Endothelial cell of umbilical vein (primary cell): Measurements from ENCODE around the gene LPP. TPM values are rescaled to one million over a fixed set of nuclear protein-coding genes. Genes with fewer than 3 reads are reported as not detected.

Experiments used
- BruUV-seq: library from RNA; stranded (reverse); fragments of 400-500 nt; replicated peaks from 2 replicates; lab custom pipeline; 2021; lab: Mats Ljungman, UMichigan
- CTCF ChIA-PET: fragments of 300-600, 350-600 bp; sonication (Branson Sonifier 250); formaldehyde crosslinking; loops from one replicate; lab custom pipeline; 2021; ENCODE audit warnings: antibody characterized with exemption, inconsistent platforms; lab: Charles Lee
- POLR2A ChIA-PET: fragments of 300-600, 350-600 bp; sonication (Branson Sonifier 250); formaldehyde crosslinking; loops from one replicate; lab custom pipeline; 2021; ENCODE audit warnings: antibody characterized with exemption, inconsistent platforms; lab: Charles Lee
- DNase-seq: peaks from one replicate; pipeline ENCODE4 v3.0.0-alpha.2; 2011; ENCODE audit warnings: low read depth, low spot score
- FAIRE-seq: peaks from 2 replicates; lab custom pipeline; 2011; peaks lifted over from hg19 to GRCh38; lab: Jason Lieb, UNC
- H2AFZ ChIP-seq: 2 replicates; pipeline ENCODE4 v1.6.0; 2012; ENCODE audit warnings: low read depth, low read length, control low read depth, inconsistent platforms
- H3K27ac ChIP-seq: 2 replicates; pipeline ENCODE4 v1.5.1; 2011; ENCODE audit warnings: low read depth, mild to moderate bottlenecking, control low read depth, low read length, moderate library complexity; ENCODE audit not compliant: insufficient read depth
- H3K27me3 ChIP-seq, 2 experiments: 2 replicates each; pipeline versions ENCODE4 v1.6.0 to v1.6.1; 2011; ENCODE audit warnings: low read length in 2 of 2, mixed read lengths in 1 of 2; ENCODE audit not compliant: control insufficient read depth in 2 of 2, insufficient read depth in 2 of 2
- H3K36me3 ChIP-seq, 2 experiments: 2 replicates in 1 of 2; 3 replicates in 1 of 2; pipeline ENCODE4 v1.5.1; 2011; ENCODE audit warnings: low read length in 2 of 2, mild to moderate bottlenecking in 1 of 2, moderate library complexity in 1 of 2; ENCODE audit not compliant: control insufficient read depth in 2 of 2, insufficient read depth in 2 of 2; ENCODE audit errors: extremely low read depth in 1 of 2
- H3K4me1 ChIP-seq: 3 replicates; pipeline ENCODE4 v1.5.1; 2011; ENCODE audit warnings: mild to moderate bottlenecking, low read length; ENCODE audit not compliant: control insufficient read depth, insufficient read depth; ENCODE audit errors: extremely low read depth
- H3K4me2 ChIP-seq: 2 replicates; pipeline ENCODE4 v1.6.1; 2011; ENCODE audit warnings: low read length, control low read depth, mixed read lengths; ENCODE audit not compliant: insufficient read depth
- H3K4me3 ChIP-seq, 3 experiments: fragments of 200-600 bp in 1 of 3; sonication (generic), shearing (Covaris generic) in 1 of 3; replicated peaks in 1 of 3; 2 replicates each; pipeline ENCODE4 v1.5.1; 2011 to 2016; ENCODE audit warnings: control low read depth in 3 of 3, low read length in 3 of 3, mild to moderate bottlenecking in 2 of 3, inconsistent platforms in 1 of 3, low read depth in 1 of 3, moderate library complexity in 1 of 3; ENCODE audit not compliant: insufficient read depth in 1 of 3
- H3K79me2 ChIP-seq: 2 replicates; pipeline ENCODE4 v1.6.0; 2012; ENCODE audit warnings: low read length, inconsistent platforms; ENCODE audit not compliant: control insufficient read depth, insufficient read depth
- H3K9ac ChIP-seq: replicated peaks from 2 replicates; pipeline ENCODE3; 2011; ENCODE audit warnings: low read length, control low read depth; ENCODE audit not compliant: insufficient read depth; ENCODE audit errors: extremely low read depth
- H3K9me1 ChIP-seq: replicated peaks from 3 replicates; pipeline ENCODE4 v1.6.0; 2011; ENCODE audit warnings: mild to moderate bottlenecking, low read length; ENCODE audit not compliant: control insufficient read depth, insufficient read depth; ENCODE audit errors: extremely low read depth
- H3K9me3 ChIP-seq: replicated peaks from 2 replicates; pipeline ENCODE4 v1.5.1; 2012; ENCODE audit warnings: low read length, inconsistent platforms; ENCODE audit not compliant: control insufficient read depth, insufficient read depth
- H4K20me1 ChIP-seq: replicated peaks from 2 replicates; pipeline ENCODE3; 2011; ENCODE audit warnings: mild to moderate bottlenecking, low read length; ENCODE audit not compliant: control insufficient read depth, insufficient read depth; ENCODE audit errors: extremely low read depth
- EZH2 ChIP-seq: IDR thresholded peaks from 2 replicates; pipeline ENCODE4 v1.6.1; 2012; ENCODE audit warnings: borderline replicate concordance, low read depth, mild to moderate bottlenecking, moderate library complexity, low read length, inconsistent platforms; ENCODE audit not compliant: severe bottlenecking
- FOS ChIP-seq: IDR thresholded peaks from 2 replicates; pipeline ENCODE4 v1.6.1; 2011; ENCODE audit warnings: mild to moderate bottlenecking, low read length, moderate library complexity, borderline replicate concordance; ENCODE audit not compliant: insufficient read depth
- GATA2 ChIP-seq: IDR thresholded peaks from 2 replicates; pipeline ENCODE4 v1.7.0; 2011; ENCODE audit warnings: low read depth, mild to moderate bottlenecking, moderate library complexity, mixed read lengths, low read length; ENCODE audit not compliant: insufficient read length, insufficient read depth
- JUN ChIP-seq: IDR thresholded peaks from 2 replicates; pipeline ENCODE4 v1.6.1; 2011; ENCODE audit warnings: borderline replicate concordance, low read depth; ENCODE audit not compliant: insufficient read length, insufficient read depth
- MYC ChIP-seq: IDR thresholded peaks from one replicate; pipeline ENCODE4 v1.6.1; 2011; ENCODE audit warnings: mild to moderate bottlenecking, low read depth, low read length
- POLR2A ChIP-seq: IDR thresholded peaks from 2 replicates; pipeline ENCODE4 v1.6.1; 2012; ENCODE audit warnings: low read depth, mild to moderate bottlenecking, control low read depth, low read length
- POLR2AphosphoS5 ChIP-seq: IDR thresholded peaks from 2 replicates; pipeline ENCODE4 v1.6.1; 2012; ENCODE audit warnings: low read depth, mild to moderate bottlenecking, control low read depth, low read length, moderate library complexity; ENCODE audit not compliant: insufficient read depth
- dilution Hi-C: fragments of 300-500 bp; cut with MboI; formaldehyde crosslinking; loops from one replicate; pipeline ENCODE4 v1.15.0; 2019; ENCODE audit warnings: low sequenced_read_pairs; ENCODE audit not compliant: extremely low pct_ligation_motif_present
- intact Hi-C: fragments of 100-400 bp; cut with micrococcal nuclease; formaldehyde crosslinking; loops from one replicate; pipeline ENCODE4 v1.10.0; 2022
- polyA plus RNA-seq, 4 experiments: library from polyadenylated mRNA; depleted of rRNA in 3 of 4; stranded (reverse) in 3 of 4; unstranded in 1 of 4; fragments of >200 nt; gene quantifications; 2 replicates each; pipeline versions ENCODE4 v1.2.1 to v1.2.3, GENCODE V29; 2011 to 2012; ENCODE audit warnings: missing spikeins in 1 of 4
- total RNA-seq: library from RNA; stranded (reverse); gene quantifications from 2 replicates; pipeline ENCODE4 v1.2.3, GENCODE V29; 2021
- TF ChIP-seq, protein P1 (sequence below), 2 donors: IDR thresholded peaks; 1 replicate in 1 of 2; 2 replicates in 1 of 2; pipeline ENCODE4 v1.5.1; 2011; ENCODE audit warnings: low read length in 2 of 2, mild to moderate bottlenecking in 2 of 2, moderate library complexity in 2 of 2, control low read depth in 1 of 2, inconsistent platforms in 1 of 2, low read depth in 1 of 2; ENCODE audit not compliant: insufficient read depth in 1 of 2; ENCODE audit errors: extremely low read depth in 1 of 2
- TF ChIP-seq, protein P2 (sequence below): IDR thresholded peaks from 2 replicates; pipeline ENCODE4 v1.6.1; 2011; ENCODE audit not compliant: insufficient read depth, insufficient read length

LPP gene
- total and polyA plus RNA-seq, 2 donors (not counting 3 experiments of a cell fraction or from before 2014, with no cell fraction given), result 16.9 to 153 TPM

DNA sequence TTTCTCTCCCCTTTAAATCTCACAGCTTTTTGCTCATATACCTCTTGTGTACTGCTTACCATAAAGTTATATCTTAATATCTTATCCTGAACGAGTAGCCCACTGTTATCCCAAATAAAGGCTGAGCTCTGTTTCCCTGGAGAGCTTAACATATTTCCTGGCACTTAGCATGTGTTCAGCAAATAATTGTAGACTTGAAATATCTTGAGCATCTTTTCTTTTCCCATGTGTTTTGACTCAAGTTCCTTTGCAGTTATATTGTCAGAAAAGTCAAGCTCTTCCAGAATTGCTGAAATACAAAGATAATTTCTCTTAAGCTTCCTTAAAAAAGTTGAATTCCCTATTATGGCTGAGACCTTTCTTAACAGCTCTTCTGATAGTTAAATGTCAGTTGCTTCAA is 150.5 kb downstream of the LPP start:
- peaks cover 2% of the 10 kb centered on the region for H3K79me2 ChIP-seq
- no peak overlapping the region for H3K4me3 ChIP-seq
- no peaks in the 10 kb centered on the region for H3K27me3 ChIP-seq
- TF ChIP-seq MYC (no peak), FOS (no peak), JUN (no peak), POLR2AphosphoS5 (no peak), EZH2 (no peak), POLR2A (no peak), GATA2 (no peak)
- TF ChIP-seq, protein P1, sequence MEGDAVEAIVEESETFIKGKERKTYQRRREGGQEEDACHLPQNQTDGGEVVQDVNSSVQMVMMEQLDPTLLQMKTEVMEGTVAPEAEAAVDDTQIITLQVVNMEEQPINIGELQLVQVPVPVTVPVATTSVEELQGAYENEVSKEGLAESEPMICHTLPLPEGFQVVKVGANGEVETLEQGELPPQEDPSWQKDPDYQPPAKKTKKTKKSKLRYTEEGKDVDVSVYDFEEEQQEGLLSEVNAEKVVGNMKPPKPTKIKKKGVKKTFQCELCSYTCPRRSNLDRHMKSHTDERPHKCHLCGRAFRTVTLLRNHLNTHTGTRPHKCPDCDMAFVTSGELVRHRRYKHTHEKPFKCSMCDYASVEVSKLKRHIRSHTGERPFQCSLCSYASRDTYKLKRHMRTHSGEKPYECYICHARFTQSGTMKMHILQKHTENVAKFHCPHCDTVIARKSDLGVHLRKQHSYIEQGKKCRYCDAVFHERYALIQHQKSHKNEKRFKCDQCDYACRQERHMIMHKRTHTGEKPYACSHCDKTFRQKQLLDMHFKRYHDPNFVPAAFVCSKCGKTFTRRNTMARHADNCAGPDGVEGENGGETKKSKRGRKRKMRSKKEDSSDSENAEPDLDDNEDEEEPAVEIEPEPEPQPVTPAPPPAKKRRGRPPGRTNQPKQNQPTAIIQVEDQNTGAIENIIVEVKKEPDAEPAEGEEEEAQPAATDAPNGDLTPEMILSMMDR (IDR thresholded peaks at IDR 0.05; ENCODE audit: extremely low read depth in 1 of 2, insufficient read depth in 1 of 2, low read depth in 1 of 2, low read length in 2 of 2), result no peak
- TF ChIP-seq, protein P2, sequence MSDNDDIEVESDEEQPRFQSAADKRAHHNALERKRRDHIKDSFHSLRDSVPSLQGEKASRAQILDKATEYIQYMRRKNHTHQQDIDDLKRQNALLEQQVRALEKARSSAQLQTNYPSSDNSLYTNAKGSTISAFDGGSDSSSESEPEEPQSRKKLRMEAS, result no peak
- H3K36me3 ChIP-seq, result no peaks in the 10 kb centered on the region
- dilution Hi-C loops, result no loop called here
- POLR2A ChIA-PET, result no interaction called here
- CTCF ChIA-PET, result interaction anchor here (0.7 to 1.5 kb wide), 6 partner anchors 10 to 650 kb away, joined by 3 to 6 read pairs (median 4); no protein-coding TSS in a partner anchor
- H3K9me3 ChIP-seq, result no peaks in the 10 kb centered on the region
- no peak overlapping the region for H3K27ac ChIP-seq
- no peak overlapping the region for H2AFZ ChIP-seq
- DNase-seq (no peak), FAIRE-seq (no peak)
- H4K20me1 ChIP-seq, result no peaks in the 10 kb centered on the region
- no TSS peak for BruUV-seq
- H3K4me2 ChIP-seq, result no peak overlapping the region
- H3K9me1 ChIP-seq, result peaks cover 6% of the 10 kb centered on the region
- intact Hi-C loops, result no loop called here
- H3K4me1 ChIP-seq, result no peaks in the 10 kb centered on the region
- no peak overlapping the region for H3K9ac ChIP-seq
